OCI-LY7 (cell line): ENCODE measurements around the gene RASAL2. TPM values are rescaled to one million over a fixed set of nuclear protein-coding genes. Genes with fewer than 3 reads are reported as not detected.

Experiments used
- BruUV-seq: library from RNA; stranded (reverse); fragments of 400-500 nt; replicated peaks from 2 replicates; lab custom pipeline; 2021; lab: Mats Ljungman, UMichigan
- CTCF ChIA-PET: fragments of 300-600 bp; sonication (Branson Sonifier 250); formaldehyde crosslinking; loops from one replicate; lab custom pipeline; 2022; ENCODE audit warnings: antibody characterized with exemption; ENCODE audit not compliant: unreplicated experiment; lab: Charles Lee
- POLR2A ChIA-PET: fragments of 300-600 bp; sonication (Branson Sonifier 250); formaldehyde crosslinking; loops from one replicate; lab custom pipeline; 2022; ENCODE audit warnings: antibody characterized with exemption; lab: Charles Lee
- DNase-seq: peaks from one replicate; pipeline ENCODE4 v3.0.0-alpha.2; 2015; ENCODE audit warnings: low spot score
- H2AFZ ChIP-seq: fragments of 200-600 bp; sonication (generic), shearing (Covaris generic); 2 replicates; pipeline ENCODE4 v1.6.1; 2014; ENCODE audit warnings: mild to moderate bottlenecking, antibody characterized with exemption, low read length, moderate library complexity
- H3K27ac ChIP-seq: fragments of 200-600 bp; sonication (generic); 2 replicates; pipeline ENCODE4 v1.5.1; 2014; ENCODE audit warnings: mixed run types, low read depth, mild to moderate bottlenecking, moderate library complexity, low read length, inconsistent platforms; ENCODE audit not compliant: poor library complexity, severe bottlenecking
- H3K36me3 ChIP-seq: fragments of 200-600 bp; sonication (generic); 2 replicates; pipeline ENCODE4 v1.6.1; 2014; ENCODE audit warnings: mild to moderate bottlenecking, antibody characterized with exemption, low read length, moderate library complexity, mixed read lengths; ENCODE audit not compliant: insufficient read depth
- H3K4me1 ChIP-seq: fragments of 200-600 bp; sonication (generic); 2 replicates; pipeline ENCODE4 v1.5.1; 2014; ENCODE audit warnings: mild to moderate bottlenecking, low read length; ENCODE audit not compliant: insufficient read depth, poor library complexity, severe bottlenecking
- H3K4me2 ChIP-seq: fragments of 200-600 bp; sonication (generic); 2 replicates; pipeline ENCODE4 v1.6.1; 2014; ENCODE audit warnings: mild to moderate bottlenecking, low read length
- H3K4me3 ChIP-seq: fragments of 200-600 bp; sonication (generic); 2 replicates; pipeline ENCODE4 v1.5.1; 2014; ENCODE audit warnings: mild to moderate bottlenecking, low read depth, low read length; ENCODE audit not compliant: poor library complexity, severe bottlenecking
- H3K79me2 ChIP-seq: fragments of 200-600 bp; sonication (generic); 2 replicates; pipeline ENCODE4 v1.6.1; 2016; ENCODE audit warnings: low read depth, mild to moderate bottlenecking, low read length, moderate library complexity, mixed read lengths; ENCODE audit not compliant: insufficient read depth
- H3K9me2 ChIP-seq: fragments of 200-600 bp; sonication (generic); 2 replicates; pipeline ENCODE4 v1.6.1; 2016; ENCODE audit warnings: mild to moderate bottlenecking, low read length, mixed read lengths; ENCODE audit not compliant: insufficient read depth
- H3K9me3 ChIP-seq: fragments of 200-600 bp; sonication (generic); 2 replicates; pipeline ENCODE4 v1.6.1; 2014; ENCODE audit warnings: mild to moderate bottlenecking, mixed run types, low read length, mixed read lengths
- H4K20me1 ChIP-seq: fragments of 200-600 bp; sonication (generic); 2 replicates; pipeline ENCODE4 v1.6.1; 2014; ENCODE audit warnings: mild to moderate bottlenecking, antibody characterized with exemption, low read length, moderate library complexity, mixed read lengths; ENCODE audit not compliant: insufficient read depth
- EZH2phosphoT487 ChIP-seq: fragments of 200-600 bp; sonication (generic); IDR thresholded peaks from 2 replicates; pipeline ENCODE4 v1.6.1; 2018; ENCODE audit warnings: low read depth, borderline replicate concordance, mild to moderate bottlenecking, mixed run types, antibody characterized with exemption, low read length, moderate library complexity, mixed read lengths
- intact Hi-C: fragments of 100-400 bp; cut with micrococcal nuclease; formaldehyde crosslinking; loops from one replicate; pipeline ENCODE4 v1.10.0; 2022; ENCODE audit not compliant: unreplicated experiment
- total RNA-seq, 2 experiments: library from RNA; depleted of rRNA in 1 of 2; stranded (reverse); fragments of >200 nt in 1 of 2; shearing (Covaris generic) in 1 of 2; gene quantifications; 2 replicates each; pipeline ENCODE4 v1.2.3, GENCODE V29; 2014 to 2022
- TF ChIP-seq, protein P1 (sequence below): fragments of 200-600 bp; sonication (generic); conservative IDR thresholded peaks from 2 replicates; pipeline ENCODE4 v1.5.1; 2014; ENCODE audit warnings: mild to moderate bottlenecking, antibody characterized with exemption, low read length, moderate library complexity, mixed read lengths

The RASAL2 gene
- total RNA-seq, 2 experiments from 2014 or later = 0.09 to 0.27 TPM

DNA sequence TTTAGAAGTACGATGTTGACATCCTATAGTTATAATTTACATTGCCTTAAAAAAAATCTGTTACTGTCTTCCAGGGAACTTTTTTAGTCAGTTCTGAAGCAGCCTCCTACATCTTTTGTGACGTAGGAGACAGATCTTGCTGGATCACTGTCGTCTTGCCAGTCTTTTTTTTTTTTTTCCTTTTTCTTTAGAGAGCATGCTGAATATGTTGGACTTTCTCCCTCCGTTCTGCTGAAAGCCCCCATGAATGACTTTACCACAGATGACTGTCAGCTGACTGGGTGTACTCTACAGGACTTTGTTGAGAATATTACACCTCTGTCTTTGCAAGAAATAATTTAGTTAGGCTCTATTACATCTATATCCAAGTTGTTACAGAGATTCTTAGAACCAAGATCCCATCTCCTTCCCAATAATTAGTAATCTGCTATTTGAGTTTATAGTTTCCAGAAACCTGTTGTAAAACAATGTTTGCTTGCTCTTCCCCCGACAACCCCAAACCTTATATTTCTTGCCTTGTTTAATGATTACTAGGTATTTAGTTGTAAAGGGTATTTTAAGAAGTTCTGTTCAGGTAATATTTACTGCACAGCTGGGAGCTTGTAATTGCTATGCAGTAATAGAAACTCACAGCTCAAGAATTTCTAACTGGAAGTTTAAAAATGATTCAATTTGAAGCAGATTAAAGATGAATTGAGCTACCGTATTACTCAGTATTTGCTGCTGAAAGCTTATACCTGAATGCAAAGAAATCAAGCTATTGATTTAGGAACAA is 61.8 kb downstream of the RASAL2 start:
- ChIA-PET CTCF (no interaction called here), POLR2A (no interaction called here)
- no peak overlapping the region for H3K4me2 ChIP-seq
- H2AFZ ChIP-seq = no peak overlapping the region
- no peak for DNase-seq
- H3K4me1 ChIP-seq = no peaks in the 10 kb centered on the region
- no peak overlapping the region for H3K27ac ChIP-seq
- H3K4me3 ChIP-seq = no peak overlapping the region
- intact Hi-C loops = no loop called here
- TF ChIP-seq, protein P1, sequence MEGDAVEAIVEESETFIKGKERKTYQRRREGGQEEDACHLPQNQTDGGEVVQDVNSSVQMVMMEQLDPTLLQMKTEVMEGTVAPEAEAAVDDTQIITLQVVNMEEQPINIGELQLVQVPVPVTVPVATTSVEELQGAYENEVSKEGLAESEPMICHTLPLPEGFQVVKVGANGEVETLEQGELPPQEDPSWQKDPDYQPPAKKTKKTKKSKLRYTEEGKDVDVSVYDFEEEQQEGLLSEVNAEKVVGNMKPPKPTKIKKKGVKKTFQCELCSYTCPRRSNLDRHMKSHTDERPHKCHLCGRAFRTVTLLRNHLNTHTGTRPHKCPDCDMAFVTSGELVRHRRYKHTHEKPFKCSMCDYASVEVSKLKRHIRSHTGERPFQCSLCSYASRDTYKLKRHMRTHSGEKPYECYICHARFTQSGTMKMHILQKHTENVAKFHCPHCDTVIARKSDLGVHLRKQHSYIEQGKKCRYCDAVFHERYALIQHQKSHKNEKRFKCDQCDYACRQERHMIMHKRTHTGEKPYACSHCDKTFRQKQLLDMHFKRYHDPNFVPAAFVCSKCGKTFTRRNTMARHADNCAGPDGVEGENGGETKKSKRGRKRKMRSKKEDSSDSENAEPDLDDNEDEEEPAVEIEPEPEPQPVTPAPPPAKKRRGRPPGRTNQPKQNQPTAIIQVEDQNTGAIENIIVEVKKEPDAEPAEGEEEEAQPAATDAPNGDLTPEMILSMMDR = no peak
- no peak for TF ChIP-seq EZH2phosphoT487
- BruUV-seq = no TSS peak
- no peaks in the 10 kb centered on the region for H3K36me3 ChIP-seq
- no peaks in the 10 kb centered on the region for H3K79me2 ChIP-seq
- no peaks in the 10 kb centered on the region for H4K20me1 ChIP-seq
- no peaks in the 10 kb centered on the region for H3K9me2 ChIP-seq
- no peaks in the 10 kb centered on the region for H3K9me3 ChIP-seq

DNA sequence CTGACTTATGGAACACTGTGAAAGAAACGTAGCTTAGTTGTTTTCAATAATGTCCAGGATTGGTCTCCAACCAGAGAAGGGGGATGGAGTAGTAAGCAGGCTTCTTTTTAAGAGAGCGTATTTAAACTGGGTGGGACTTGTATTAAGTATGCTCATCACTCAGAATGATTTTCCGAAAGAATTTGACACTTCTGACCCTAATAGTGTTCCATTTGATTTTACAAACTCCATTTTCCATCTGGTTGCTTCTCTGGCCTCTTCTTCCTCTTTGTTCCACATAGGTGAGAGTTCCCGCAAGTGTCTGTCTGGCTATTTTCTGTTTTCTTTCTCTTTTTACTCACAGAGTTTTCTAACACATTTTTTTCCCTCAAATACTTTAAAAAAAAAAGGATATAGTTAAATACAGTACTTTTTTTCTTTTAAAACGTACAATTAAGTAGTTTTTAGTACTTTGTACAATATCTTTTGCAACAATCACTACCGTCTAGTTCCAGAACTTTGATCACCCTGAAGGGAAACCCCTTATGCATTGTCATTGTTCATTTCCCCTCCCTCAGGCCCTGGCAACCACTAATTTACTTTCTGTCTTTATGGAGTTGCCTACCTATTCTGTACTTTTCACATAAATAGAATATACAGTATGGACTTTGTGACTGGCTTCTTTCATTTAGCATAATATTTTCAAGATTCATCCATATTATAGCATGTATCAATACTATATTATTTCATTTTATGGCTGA is 67.0 kb downstream of the RASAL2 start:
- Histone ChIP-seq H3K9me2 (no peaks in the 10 kb centered on the region), H3K9me3 (no peaks in the 10 kb centered on the region), H3K27ac (no peak overlapping the region), H3K4me1 (no peaks in the 10 kb centered on the region), H3K79me2 (no peaks in the 10 kb centered on the region), H3K36me3 (no peaks in the 10 kb centered on the region), H3K4me3 (no peak overlapping the region), H3K4me2 (no peak overlapping the region), H4K20me1 (no peaks in the 10 kb centered on the region), H2AFZ (no peak overlapping the region)
- TF ChIP-seq, protein P1 = no peak
- no peak for TF ChIP-seq EZH2phosphoT487
- ChIA-PET CTCF (no interaction called here), POLR2A (interaction anchor here (0.6 kb wide), 1 partner anchor 653 kb away, joined by 6 read pairs; no protein-coding TSS in a partner anchor)
- intact Hi-C loops = no loop called here
- no TSS peak for BruUV-seq
- no peak for DNase-seq
